Hindlimb muscle (tissue), 1 donor: ENCODE results near the gene PMFBP1. TPM values are rescaled to one million over a fixed set of nuclear protein-coding genes. Genes with fewer than 3 reads are reported as not detected.

Source experiments
- DNase-seq: peaks from one replicate; pipeline ENCODE4 v3.0.0-alpha.2; 2013
- polyA plus RNA-seq: library from polyadenylated mRNA; unstranded; fragments of 120-200 nt; gene quantifications from one replicate; pipeline ENCODE4 v1.2.1, GENCODE V29; 2013; ENCODE audit not compliant: insufficient read length

The PMFBP1 gene
- polyA plus RNA-seq, 1 donor, result 0.98 TPM

DNA sequence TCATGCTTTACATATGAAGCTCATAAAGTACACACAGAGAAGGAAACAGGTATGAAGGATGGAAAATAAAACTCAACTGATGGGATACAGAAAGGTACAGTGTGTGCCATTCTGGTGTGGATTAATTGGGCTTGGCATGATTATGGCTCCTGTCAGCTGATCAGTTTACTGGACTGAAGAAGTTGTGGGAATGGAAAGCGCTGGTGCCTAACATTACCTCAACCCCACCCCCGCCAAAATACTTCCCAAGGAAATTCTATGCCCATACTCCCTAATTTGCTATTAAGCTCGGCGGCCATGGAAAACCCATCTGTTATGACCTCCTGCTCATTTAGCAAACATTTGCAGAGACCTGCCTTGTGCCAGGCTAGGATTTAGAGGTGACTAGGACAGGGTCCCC lies 16.6 kb upstream of the PMFBP1 start:
- no peak for DNase-seq

DNA sequence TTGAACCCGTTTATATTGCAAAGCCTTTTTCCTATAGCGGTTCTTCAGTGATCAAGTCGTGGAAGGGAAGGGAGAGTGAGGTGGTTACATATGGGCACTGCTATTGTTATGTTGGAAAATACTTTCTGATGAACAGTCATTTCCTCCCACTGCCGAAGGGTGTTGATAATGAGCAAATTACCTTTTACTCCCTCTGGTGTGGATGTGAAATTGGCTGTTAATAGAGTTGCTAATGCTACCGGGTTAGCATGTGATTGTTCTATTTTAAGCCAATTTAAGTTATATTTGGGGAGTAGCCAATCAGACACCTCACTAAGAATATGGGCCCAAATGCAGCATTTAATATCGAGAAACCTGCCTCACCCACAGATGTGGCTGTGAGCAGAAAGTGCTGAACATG lies 15.6 kb upstream of the PMFBP1 start:
- DNase-seq, result no peak

DNA sequence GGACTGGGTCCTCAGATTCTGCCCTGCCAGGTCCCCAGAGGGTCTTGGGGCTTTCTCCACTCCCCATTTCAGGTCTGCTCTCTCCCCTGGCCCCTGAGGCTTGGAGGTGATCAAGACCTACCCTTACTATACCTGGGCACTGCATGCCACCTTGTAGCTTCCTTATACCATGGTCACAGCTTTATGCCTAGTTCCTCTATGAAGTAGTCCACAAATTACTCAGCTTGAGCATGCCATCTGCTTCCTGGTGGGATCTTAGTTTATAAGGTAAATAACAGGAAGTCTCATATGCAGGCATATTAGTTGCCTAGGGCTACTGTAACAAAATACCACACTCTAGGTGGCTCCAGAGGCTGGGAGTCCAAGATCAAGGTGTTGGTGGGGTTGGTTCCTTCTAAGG lies 11.0 kb upstream of the PMFBP1 start:
- DNase-seq, result no peak

DNA sequence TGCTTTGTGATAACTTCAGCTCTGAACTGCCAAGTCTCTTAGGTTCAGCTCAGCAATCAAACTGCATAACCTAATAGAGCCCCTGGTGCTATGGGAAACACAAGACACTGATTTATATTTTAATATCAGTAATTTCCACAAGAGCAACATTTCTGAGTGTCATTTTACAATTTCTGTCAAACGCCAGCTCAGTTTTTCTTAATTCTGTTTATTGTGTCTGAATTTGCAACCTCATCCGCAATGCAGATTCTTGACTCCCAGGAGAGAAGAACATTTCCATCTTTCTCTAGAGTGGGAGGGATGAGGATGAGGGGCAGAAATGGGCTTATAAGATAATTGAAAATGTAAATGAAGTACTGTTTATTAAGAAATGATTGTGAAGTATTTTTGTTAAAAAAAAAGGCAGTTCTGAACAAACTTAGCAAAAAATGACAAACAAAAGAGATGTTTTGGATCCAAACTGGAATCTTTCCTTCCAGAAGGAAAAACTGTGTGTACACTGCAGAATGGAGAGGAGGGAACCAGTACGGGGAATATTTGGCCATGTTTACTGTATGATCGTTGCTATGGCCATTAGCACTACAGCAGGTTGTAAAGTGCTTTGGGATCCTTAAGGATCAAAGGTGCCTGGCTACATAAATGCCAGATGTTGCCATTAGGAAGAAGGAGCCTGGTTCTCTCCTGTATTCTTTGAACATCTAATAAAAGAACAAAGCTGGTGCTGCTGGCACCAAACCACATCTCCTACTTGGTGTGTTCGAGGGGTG lies 7.4 kb upstream of the PMFBP1 start:
- peak; percentile 44 for DNase-seq

DNA sequence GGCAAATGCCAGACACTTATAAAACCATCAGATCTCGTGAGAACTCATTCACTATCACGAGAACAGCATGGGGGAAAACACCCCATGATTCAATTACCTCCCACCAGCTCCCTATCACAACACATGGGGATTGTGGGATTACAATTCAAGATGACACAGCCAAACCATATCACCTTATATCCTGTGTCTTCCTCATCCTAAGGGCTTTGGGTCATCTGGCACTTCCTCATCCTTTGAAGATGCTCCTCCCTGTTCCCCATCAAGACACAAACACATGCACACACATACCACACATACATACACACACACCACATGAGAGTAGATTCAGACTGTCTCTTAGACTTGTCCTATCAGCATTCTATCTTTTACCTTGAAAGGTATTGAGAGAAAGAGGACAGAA lies 2.8 kb upstream of the PMFBP1 start:
- DNase-seq, result no peak

DNA sequence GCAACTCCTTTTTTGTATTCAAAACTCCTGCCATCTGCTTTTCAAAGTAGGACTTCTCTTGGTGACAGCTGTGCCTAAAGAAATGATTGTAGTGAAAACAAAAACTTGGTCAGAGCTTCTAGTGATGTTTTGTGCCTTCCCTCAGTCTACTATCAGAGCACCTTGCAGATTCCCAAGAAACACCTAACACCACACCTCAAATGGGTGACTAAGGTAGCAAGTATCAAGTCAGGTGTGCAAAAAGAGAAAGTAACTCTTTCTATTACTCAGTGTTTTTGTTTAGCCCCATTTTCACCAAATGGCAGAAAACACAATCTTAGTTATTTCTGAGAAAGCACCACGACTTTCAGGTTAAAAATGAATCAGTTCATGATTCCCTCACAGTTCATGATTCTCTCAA lies 2.0 kb upstream of the PMFBP1 start:
- no peak for DNase-seq

DNA sequence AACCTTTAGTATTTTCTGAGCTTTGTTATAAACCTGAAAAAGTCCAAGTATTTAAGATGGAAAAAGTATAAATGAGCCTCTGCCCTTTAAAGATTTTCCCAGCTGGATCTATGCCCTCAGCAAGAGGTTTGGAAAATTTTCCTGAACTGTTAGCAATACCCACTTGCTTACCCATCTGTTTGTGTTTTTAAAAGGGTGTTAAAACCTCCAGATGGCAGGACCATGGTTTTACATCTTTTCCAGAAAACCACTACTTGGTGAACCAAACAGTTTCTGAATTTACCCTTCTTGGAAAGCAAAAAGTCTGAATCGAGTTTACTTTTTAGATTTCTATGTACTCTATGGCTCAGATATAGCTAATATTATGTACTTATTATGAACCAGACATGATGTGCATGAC lies 719 bp downstream of the PMFBP1 start:
- DNase-seq, result no peak

DNA sequence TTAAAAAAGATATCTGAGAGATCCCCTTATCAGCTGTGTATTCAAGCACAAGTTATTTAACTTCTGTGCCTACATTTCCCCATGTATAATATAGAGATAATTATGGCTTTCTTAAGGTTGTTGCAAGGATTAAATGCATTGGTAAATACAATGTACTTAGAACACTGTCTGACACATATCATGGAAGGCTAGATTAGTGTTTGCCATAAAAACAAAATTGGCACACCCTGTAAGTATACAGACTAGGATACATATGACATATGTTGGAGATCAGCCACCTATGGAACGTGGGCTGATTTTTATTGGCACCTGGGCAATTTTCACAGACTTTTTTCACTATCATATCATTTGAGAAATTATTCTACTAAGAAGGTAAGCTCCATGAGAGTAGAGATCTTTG lies 2.2 kb downstream of the PMFBP1 start:
- no peak for DNase-seq

DNA sequence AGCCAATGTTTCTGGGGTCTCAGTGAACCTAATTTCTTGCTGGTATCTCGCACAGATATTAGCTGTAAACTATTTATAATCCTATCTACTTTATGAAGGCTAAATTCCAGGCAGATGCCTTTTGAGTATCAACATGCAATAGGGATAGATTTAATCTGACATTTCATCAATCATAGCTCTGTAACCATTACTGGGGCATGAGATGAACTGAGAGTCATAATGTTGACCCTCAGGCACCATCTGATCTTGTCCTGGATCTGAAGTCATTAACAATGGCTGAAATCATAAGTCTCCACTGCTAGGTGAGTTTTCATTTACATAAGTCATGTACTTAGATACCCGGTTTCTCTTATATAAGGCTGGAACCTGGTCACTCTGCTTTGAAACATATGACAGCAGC lies 3.6 kb downstream of the PMFBP1 start:
- DNase-seq, result no peak

DNA sequence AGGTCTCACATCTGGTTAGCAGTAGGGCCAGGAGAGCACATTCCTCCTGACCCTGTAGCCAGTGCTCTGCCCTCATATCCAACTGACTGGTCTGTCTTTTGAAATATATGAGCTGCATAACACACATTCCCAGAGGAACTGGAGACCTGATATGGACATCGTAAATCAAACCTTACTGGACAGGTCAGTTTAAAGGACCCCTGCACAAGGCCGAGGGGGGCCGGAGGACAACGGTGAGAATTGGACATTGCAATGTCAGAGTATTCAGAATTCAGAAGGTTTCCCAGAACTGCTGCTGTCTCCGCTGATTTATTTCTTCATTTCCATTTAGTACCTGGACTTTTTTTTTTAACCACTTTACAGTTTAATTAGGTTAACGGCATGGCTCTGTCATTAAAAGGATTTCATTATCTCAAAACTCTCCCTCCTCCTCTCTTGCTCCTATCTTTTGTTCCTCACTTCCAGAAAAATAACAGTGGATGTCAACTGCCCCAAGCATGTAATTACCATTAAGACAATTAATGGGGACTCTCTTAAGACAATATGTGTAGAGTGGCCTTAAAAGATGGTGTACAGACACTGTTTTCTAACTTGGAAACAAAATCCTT lies 4.9 kb downstream of the PMFBP1 start:
- no peak for DNase-seq

DNA sequence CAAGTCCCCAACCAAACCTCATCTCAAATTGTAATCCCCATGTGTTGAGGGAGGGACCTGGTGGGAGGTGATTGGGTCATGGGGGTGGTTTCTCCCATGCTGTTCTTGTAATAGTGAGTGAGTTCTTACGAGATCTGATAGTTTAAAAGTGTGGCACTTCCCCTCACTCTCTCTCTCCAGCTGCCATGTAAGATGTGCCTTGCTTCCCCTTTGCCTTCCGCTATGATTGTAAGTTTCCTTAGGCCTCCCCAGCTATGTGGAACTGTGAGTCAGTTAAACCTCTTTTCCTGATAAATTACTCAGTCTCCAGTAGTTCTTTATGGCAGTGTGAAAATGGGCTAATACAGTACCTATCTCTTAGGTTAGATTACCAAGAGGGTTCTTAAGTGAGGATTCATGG lies 5.8 kb downstream of the PMFBP1 start:
- no peak for DNase-seq

DNA sequence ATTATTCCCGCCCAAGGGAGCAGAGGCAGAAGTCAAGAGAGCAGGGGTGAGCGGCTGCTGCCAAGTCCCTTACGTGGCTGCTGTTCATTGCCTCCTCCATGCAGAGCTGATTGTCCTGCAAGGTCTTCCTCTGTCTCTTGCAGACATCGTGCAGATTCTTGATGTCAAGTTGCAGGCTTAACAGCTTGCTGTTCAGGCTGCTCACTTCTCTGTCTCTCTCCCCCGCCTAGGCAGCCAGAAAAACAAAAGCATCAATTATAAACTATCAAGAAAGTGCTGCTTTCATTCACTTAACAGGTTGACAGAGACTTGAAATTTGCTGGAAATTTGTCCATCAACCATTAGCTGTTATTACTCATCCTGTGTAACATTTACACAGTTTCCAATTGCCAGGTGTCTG lies 7.3 kb downstream of the PMFBP1 start:
- no peak for DNase-seq

DNA sequence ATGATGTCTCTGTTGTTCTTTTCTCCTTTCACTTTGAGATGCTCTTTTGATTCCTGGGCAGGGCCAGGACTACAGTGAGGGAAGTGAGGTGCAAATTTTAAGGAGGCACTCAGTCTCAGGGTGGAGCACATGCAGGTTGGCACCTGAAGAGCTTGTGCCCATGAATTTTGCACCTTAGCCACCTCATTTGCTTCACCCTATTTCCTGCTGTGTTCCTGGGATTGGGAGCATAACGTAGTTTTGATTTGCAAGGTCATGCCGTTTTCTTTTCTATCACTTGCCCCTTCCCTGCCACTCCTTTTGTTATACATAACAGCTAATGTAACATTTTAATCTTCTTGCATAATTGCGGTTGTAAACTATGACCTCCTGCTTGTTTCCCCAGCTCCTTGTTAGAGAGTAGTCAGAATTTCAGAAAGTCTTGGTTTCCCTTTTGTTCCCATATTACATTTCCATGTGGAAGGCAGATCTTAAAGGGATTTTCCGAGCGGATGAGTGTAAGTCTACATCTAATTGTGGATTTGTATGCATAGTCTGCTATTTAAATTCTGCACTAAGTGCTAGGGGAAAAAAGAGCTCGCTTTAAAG lies 9.8 kb downstream of the PMFBP1 start:
- no peak for DNase-seq

DNA sequence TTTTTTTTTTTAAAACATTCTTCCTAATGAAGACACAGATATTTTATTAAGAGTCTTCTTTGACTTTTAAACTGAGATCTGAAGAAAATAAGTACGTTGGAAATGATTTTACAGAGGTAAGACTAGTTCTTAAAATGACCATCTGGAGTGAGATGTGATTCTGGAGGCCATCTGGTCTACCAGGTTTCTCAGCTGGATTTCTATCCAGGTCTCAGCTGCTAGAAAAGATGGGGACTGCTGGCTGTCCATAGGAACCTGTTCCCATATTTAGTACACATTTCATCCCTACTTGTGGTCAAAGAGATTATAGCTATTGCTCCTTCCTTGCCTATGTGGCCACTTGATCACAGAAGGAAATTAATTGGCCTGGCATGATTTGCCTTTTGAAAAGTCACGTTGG lies 12.2 kb downstream of the PMFBP1 start:
- no peak for DNase-seq

DNA sequence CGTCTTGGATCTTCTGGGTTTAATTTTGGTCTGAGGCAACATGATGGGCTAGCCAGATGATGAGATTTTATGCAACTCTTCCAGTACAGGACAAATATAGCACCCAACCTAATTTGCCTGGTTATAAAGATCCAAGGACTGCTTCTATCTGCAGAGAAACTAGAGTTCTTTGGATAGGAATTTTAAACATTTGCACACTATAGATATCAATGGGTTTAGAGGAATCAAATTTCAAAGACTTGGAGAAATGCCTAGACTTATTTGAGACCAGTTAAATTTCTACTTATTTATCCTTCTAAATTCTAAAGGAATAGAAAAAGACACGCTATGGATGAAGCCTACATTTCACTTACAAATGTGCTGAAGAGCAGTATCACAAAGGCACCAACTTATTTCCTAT lies 12.6 kb downstream of the PMFBP1 start:
- DNase-seq, result no peak

DNA sequence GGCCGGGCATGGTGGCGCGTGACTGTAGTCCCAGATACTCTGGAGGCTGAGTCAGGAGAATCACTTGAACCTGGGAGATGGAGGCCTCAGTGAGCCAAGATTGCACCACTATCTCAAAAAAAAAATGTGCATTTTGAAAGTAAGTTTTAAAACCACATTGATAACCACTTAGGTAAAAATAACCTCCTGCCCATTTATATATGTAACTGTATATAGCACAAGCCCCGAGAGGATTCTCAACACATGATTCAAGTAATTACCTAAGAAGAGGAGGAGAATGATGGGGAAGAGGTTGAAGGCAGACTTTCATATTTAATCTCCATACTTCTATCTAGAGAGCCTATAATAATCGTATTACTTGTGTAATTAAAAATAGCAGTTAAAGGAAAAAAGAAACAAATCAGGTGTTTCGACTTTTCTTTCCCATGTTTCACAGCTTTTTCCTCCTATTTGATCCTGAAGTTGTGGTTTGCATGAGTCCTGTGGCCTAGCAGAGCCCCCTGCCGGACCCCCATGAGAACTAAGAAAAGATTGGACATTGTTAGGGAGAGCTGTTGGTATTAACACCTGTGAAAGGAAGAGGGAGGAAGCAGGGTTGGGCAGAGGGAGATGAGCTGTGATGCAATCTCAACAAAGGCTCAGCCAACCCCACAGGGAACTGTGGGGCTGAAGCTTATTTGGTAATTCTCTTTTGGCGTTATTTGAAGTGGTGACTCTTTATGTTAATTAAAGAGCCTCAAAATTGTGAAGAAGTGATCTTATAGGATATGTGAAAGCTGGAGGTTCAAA lies 22.1 kb downstream of the PMFBP1 start:
- no peak for DNase-seq

DNA sequence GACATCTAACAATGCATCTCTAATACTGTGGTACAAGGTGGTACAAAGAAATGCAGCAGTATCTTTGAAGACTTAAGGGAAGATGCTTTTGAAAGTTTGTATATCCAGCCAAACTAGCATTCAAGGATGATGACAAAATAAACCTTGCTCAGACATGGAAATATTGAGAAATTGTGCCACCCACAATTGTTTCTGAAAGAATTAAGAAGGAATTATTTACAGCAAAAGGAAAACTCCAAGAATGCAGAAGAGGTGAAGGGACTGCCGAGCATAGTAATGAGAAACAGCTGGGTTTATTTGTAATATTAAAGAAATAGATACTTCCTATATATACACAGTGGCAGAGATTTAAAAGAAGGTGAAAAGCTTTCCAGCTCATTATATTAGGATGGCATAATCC lies 29.5 kb downstream of the PMFBP1 start:
- no peak for DNase-seq

DNA sequence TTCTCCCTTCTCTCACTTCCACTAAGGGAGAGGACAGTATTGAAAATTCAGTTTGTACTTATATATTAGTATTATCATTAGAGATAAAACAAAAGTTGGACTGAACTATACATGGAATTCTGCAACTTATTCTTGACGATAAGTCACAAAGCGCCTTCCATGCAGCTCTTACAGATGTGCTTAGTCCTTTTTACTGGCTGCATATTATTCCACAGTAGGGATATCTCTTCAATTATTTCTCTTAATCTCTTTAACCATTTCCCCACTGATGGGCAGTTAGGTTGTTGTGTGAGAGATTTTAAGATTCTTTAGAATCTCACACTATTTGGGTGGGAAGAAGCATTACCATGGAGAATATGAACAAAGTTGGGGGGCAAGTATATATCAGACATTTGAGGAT lies 32.0 kb downstream of the PMFBP1 start:
- DNase-seq, result no peak

DNA sequence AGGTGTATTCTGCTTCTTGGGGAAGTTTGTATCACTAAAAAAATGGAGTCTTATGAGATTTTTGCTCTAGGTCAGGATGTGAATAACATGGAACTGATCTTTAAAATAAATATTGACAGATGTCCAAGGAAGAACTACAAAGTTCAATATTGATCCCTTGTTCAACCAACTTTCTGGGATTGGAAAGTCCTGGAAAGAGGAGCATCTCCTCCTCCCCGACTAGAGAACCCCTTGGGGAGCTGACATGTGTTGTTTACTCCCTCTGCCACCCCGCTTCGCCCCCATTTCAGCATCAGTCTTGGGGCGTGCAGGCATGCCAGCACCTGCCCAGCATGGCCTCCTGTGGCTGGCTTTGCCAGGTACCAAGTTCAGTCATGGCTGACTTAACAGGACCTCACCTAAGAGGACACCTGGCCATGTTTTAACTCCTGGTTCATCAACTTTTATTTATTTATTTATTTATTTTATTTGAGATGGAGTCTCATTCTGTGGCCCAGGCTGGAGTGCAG lies 33.8 kb downstream of the PMFBP1 start:
- no peak for DNase-seq

DNA sequence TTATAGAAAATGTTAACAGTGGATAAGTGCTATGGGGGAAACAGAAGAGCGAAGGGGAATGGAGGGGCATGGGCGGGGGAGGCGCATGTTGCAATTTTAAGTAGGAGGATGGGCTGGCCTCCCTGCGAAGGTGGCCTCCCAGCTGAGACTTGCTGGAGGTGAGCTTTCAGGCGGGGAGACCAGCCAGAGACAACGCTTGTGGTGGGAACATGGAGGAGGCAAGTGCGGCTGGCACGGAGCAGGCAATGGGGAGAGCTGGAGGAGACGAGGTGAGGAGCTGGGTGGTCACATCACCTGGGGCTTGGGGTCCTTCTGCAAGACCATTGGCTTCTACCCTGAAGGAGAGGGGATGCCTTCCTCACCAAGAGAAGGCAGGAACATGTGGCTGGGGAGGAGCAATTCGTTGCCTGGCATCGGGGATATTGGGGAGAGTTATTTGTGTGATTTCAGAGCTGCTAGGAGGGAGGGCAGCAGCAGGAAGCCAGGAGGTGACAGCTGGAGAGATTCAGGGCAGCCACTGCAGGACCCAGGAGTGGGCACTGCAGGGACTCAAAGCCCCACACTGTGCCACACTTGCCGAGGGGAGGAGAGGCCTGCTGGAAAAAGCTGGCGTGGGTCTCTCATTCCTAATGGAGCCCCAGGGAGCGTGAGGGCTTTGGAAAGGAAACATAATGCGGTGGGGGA lies 34.4 kb downstream of the PMFBP1 start:
- DNase-seq, result no peak

DNA sequence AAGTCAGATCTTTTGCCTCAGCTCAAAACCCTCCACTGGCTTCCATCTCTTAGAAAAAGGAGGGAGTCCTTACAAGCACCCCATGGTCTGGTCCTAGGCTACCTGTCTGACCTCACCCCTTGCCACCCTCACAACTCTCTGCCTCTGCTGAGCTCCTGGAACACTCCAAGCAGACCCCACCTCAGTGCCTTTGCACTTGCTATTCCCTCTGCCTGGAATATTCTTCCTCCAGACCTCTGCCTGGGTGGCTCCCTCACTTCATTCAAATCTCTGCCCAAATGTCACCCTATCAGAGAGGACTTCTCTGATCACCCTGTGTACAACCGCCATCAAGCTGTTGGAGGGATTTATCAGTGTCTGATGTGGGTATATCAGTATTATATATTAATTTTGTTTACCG lies 37.4 kb downstream of the PMFBP1 start:
- DNase-seq, result no peak

DNA sequence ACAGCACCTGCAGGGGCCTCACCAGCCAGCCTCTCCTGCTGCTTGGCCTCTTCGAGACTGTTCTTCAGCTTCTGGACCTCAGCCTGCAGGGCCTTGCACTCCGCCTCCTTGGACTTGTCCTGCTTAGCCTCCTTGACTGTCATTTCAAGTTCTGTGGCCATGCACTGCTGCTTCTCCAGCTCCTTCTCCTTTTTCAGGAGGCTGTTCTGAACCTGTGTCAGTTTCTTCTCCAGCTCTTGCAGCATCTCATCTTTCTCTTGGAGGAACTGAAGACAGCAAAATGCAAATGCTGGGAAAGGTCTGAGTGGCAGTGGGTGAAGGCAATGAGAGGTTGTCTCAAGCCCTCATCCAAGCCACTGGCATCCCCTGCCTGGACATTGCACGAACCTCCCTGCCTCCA lies 39.2 kb downstream of the PMFBP1 start:
- DNase-seq, result no peak

DNA sequence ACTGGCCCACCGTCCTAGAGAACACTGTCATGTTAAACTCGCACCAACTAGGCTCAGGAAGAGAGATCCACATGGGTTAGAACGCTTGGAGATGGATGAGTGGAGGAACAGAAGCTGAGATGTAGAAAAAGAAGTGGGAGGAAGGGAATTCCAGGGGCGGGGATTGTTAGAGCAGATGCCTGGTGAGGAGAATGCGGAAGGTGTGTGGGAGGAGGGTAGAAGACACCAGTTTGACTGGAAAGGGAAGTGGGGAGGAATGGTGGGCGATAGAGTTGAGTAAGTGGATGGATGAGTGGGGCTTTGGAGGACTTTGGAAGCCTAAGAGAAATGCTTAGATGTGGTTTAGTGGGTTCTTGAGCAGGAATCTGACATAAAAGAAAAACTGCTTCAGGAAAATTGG lies 40.9 kb downstream of the PMFBP1 start:
- DNase-seq, result no peak
